Natural killer cell treated with Interleukin-12 subunit alpha and Interleukin-12 subunit beta and Interleukin-15 and Interleukin-18, amount 100 ng/mL, for 72 hours (primary cell): ENCODE data around the gene THSD7A. TPM values are rescaled to one million over a fixed set of nuclear protein-coding genes. Genes with fewer than 3 reads are reported as not detected.

Experiments
- ATAC-seq, 2 donors: fragments of 150-1000 bp; cut with Tn5 transposase in 1 of 2; sonication (Bioruptor Pico), chemical (Tn5 transposase) in 1 of 2; 2 replicates each; pipeline ENCODE4 v1.10.0; 2021
- DNase-seq: peaks from one replicate; pipeline ENCODE4 v3.0.0; 2022; ENCODE audit warnings: low spot score
- H3K27ac Mint-ChIP-seq, 2 donors: 1 replicate in 1 of 2; 2 replicates in 1 of 2; pipeline ENCODE4 v1.8.0; 2022; ENCODE audit warnings: mixed read lengths in 2 of 2, mild to moderate bottlenecking in 1 of 2, moderate library complexity in 1 of 2
- H3K27me3 Mint-ChIP-seq, 2 donors: 1 replicate in 1 of 2; 2 replicates in 1 of 2; pipeline ENCODE4 v1.8.0; 2022; ENCODE audit warnings: mixed read lengths in 2 of 2
- H3K36me3 Mint-ChIP-seq: one replicate; pipeline ENCODE4 v1.8.0; 2022; ENCODE audit warnings: mixed read lengths
- H3K4me1 Mint-ChIP-seq, 2 donors: 1 replicate in 1 of 2; 2 replicates in 1 of 2; pipeline ENCODE4 v1.8.0; 2022; ENCODE audit warnings: low read depth in 2 of 2, mixed read lengths in 2 of 2, mild to moderate bottlenecking in 1 of 2
- H3K4me3 Mint-ChIP-seq: one replicate; pipeline ENCODE4 v1.8.0; 2022; ENCODE audit warnings: mixed read lengths
- H3K9me3 Mint-ChIP-seq: 2 replicates; pipeline ENCODE4 v1.8.0; 2022; ENCODE audit warnings: mixed read lengths
- total RNA-seq, 2 donors: library from RNA; stranded (reverse); gene quantifications; one replicate each; pipeline ENCODE4 v1.2.3, GENCODE V29; 2022

Gene THSD7A
- total RNA-seq, 2 donors from 2014 or later = 0.75 TPM; not detected in 1

- ATAC-seq (no peak), DNase-seq (no peak)
- H3K36me3 Mint-ChIP-seq = no peaks in the 10 kb centered on the region
- H3K4me1 Mint-ChIP-seq = no peaks in the 10 kb centered on the region
- peaks cover 11% of the 10 kb centered on the region for H3K9me3 Mint-ChIP-seq
- H3K4me3 Mint-ChIP-seq = no peak overlapping the region
- H3K27ac Mint-ChIP-seq = no peak overlapping the region
- H3K27me3 Mint-ChIP-seq = no peaks in the 10 kb centered on the region
These were observed 346.4 kb downstream of the THSD7A start for GRCh38 chr7:11485636-11486035.

DNA sequence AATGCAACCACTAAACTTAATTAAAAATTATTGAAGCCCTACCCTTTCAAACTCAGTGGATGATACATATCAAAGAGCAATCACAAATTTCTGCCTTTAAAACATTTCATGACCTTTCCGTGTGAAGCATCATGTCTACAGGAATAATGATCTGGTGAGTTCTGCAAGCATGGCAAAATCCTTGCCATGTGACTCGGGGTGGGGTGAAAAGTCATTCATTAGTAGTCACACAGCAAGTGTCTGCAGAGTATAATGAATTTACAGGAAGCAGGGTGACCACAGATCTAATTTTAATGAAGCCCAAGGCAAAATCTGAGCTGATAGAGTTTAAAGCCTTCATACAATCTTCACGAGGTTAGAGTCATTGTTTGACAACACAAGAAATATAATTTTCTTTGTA lies 351.9 kb downstream of the THSD7A start:
- ATAC-seq (no peak), DNase-seq (no peak)
- Mint-ChIP-seq H3K4me1 (no peaks in the 10 kb centered on the region), H3K27ac (no peak overlapping the region), H3K36me3 (no peaks in the 10 kb centered on the region), H3K27me3 (no peaks in the 10 kb centered on the region), H3K4me3 (no peak overlapping the region), H3K9me3 (peaks cover 8% of the 10 kb centered on the region)

DNA sequence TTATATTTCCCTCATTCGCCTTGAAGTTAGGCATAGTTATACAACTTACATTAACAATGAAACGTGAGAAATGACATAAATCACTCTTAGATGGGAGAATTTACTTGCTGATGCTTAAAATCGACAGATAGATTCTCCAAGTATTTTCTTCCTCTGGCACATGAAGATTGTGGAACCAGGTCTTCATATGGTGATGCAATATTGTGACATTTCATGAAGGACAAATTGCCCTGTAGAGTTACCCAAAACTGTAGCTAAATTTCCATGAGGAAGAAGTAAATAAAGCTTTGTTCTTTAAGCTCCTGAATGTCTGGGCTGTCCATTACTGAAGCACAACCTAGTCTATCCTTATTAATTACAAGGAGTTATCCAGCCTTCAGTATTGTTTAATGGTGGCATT lies 353.1 kb downstream of the THSD7A start:
- no peak overlapping the region for H3K27ac Mint-ChIP-seq
- no peak for DNase-seq
- no peak overlapping the region for H3K4me3 Mint-ChIP-seq
- H3K9me3 Mint-ChIP-seq = peaks cover 4% of the 10 kb centered on the region
- no peak for ATAC-seq
- H3K4me1 Mint-ChIP-seq = no peaks in the 10 kb centered on the region
- no peaks in the 10 kb centered on the region for H3K27me3 Mint-ChIP-seq
- H3K36me3 Mint-ChIP-seq = no peaks in the 10 kb centered on the region

- ATAC-seq = no peak
- no peak for DNase-seq
- no peaks in the 10 kb centered on the region for H3K36me3 Mint-ChIP-seq
- no peaks in the 10 kb centered on the region for H3K27me3 Mint-ChIP-seq
- H3K9me3 Mint-ChIP-seq = peaks cover 3% of the 10 kb centered on the region
- no peak overlapping the region for H3K27ac Mint-ChIP-seq
- no peak overlapping the region for H3K4me3 Mint-ChIP-seq
- H3K4me1 Mint-ChIP-seq = no peaks in the 10 kb centered on the region
These were observed 353.6 kb downstream of the THSD7A start for GRCh38 chr7:11478426-11478825.

- H3K36me3 Mint-ChIP-seq = no peaks in the 10 kb centered on the region
- no peaks in the 10 kb centered on the region for H3K4me1 Mint-ChIP-seq
- H3K27ac Mint-ChIP-seq = no peak overlapping the region
- H3K9me3 Mint-ChIP-seq = peaks cover 3% of the 10 kb centered on the region
- no peak for DNase-seq
- no peak for ATAC-seq
- H3K4me3 Mint-ChIP-seq = no peak overlapping the region
- H3K27me3 Mint-ChIP-seq = no peaks in the 10 kb centered on the region
These were observed 357.0 kb downstream of the THSD7A start for GRCh38 chr7:11474902-11475585.

- Mint-ChIP-seq H3K4me3 (no peak overlapping the region), H3K4me1 (no peaks in the 10 kb centered on the region), H3K27ac (no peak overlapping the region), H3K36me3 (no peaks in the 10 kb centered on the region), H3K9me3 (peaks cover 3% of the 10 kb centered on the region), H3K27me3 (no peaks in the 10 kb centered on the region)
- ATAC-seq (no peak), DNase-seq (no peak)
These were observed 358.1 kb downstream of the THSD7A start for GRCh38 chr7:11473807-11474424.

- Mint-ChIP-seq H3K4me3 (no peak overlapping the region), H3K36me3 (no peaks in the 10 kb centered on the region), H3K27ac (no peak overlapping the region), H3K27me3 (no peaks in the 10 kb centered on the region), H3K4me1 (no peaks in the 10 kb centered on the region), H3K9me3 (peaks cover 3% of the 10 kb centered on the region)
- DNase-seq (no peak), ATAC-seq (no peak)
These were observed 358.8 kb downstream of the THSD7A start for GRCh38 chr7:11473220-11473619.

DNA sequence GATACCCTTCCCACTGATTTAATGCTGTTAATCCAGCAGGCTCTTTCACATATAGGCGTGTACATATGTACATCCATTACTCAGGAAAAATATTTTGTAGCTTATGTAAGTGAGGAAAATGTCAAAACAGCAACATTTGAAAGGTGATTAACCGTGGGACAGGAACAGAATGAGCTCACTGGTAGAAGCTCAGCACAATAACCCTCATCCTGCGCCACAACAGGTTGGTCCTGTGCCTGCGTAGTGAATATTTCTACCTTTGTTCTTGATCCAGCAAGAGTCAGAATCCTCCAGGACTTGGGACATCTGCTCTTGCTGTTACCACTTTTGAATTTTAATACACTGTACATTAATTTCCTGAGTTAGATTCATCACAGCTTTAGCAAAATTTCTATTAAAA lies 359.4 kb downstream of the THSD7A start:
- Mint-ChIP-seq H3K27me3 (no peaks in the 10 kb centered on the region), H3K4me1 (no peaks in the 10 kb centered on the region), H3K27ac (no peak overlapping the region), H3K4me3 (no peak overlapping the region), H3K9me3 (no peaks in the 10 kb centered on the region), H3K36me3 (no peaks in the 10 kb centered on the region)
- DNase-seq (no peak), ATAC-seq (no peak)

GRCh38 chr7:11471255-11471654 lies 360.7 kb downstream of the THSD7A start:
- no peak for DNase-seq
- H3K4me1 Mint-ChIP-seq = no peaks in the 10 kb centered on the region
- H3K4me3 Mint-ChIP-seq = no peak overlapping the region
- H3K36me3 Mint-ChIP-seq = no peaks in the 10 kb centered on the region
- H3K27me3 Mint-ChIP-seq = no peaks in the 10 kb centered on the region
- no peak for ATAC-seq
- H3K27ac Mint-ChIP-seq = no peak overlapping the region
- H3K9me3 Mint-ChIP-seq = no peaks in the 10 kb centered on the region

DNA sequence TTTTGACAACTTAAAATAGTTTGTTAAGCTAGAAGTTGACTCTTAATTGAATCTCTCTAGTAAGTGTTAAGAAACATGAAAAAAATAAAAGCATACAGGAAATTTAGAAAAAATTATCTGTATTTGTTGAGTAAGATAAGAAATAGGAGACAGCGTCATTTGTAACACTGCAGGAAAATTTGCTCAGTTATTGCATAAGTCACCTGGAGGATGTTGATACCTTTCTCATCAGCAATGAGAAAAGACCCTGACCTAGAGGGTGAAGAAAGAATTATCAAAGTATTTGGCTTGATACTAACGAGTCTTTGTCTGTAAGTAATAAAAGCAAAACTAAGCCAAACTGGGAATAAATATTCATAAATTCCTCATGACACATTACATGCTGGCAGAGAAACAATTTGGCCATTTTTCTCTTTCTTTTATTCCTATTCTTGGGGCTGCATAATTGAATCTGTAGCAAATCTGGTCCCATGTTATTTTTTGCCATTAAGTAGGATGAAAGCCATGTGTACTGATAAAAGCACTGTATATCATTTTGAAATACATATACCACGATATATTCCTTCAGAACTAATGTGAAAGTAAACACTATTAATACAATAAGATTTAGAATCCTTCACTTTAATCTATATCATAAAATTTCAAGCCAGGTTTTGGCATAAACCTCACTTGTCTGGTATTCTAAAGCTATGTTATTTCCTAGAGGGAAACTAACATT lies 362.8 kb downstream of the THSD7A start:
- H3K9me3 Mint-ChIP-seq = no peaks in the 10 kb centered on the region
- no peak overlapping the region for H3K4me3 Mint-ChIP-seq
- no peaks in the 10 kb centered on the region for H3K4me1 Mint-ChIP-seq
- H3K36me3 Mint-ChIP-seq = no peaks in the 10 kb centered on the region
- H3K27ac Mint-ChIP-seq = no peak overlapping the region
- no peaks in the 10 kb centered on the region for H3K27me3 Mint-ChIP-seq
- DNase-seq (no peak), ATAC-seq (no peak)

DNA sequence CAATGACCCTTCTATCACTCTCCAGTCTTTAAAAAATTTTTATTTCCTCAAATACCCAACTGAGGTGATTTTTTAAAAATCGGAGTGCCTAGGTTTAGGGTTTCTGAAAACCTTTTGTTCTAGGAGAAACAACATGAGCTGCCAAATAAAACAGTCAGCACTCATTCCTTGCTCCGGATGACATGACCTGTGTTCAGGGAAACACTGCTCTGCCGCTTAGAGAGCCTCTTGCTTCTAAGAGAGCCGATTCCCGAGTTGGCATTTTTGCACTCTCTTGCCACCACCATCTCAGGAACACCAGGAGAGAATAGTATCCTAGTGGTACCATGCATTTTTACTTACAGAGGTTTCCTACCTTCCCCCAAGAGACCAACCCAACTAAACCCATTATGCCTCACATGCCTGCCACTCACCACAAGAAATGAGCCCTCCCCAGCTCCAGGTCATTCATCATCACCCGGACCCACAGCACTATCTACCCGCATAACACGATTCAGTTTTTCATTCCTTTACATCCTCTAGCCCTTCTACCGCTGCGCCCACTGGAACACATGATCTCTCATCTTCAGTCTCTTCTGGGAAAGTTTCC lies 365.4 kb downstream of the THSD7A start:
- no peak for ATAC-seq
- H3K4me1 Mint-ChIP-seq = no peaks in the 10 kb centered on the region
- no peaks in the 10 kb centered on the region for H3K9me3 Mint-ChIP-seq
- no peak overlapping the region for H3K27ac Mint-ChIP-seq
- H3K4me3 Mint-ChIP-seq = no peak overlapping the region
- no peak for DNase-seq
- H3K36me3 Mint-ChIP-seq = no peaks in the 10 kb centered on the region
- H3K27me3 Mint-ChIP-seq = no peaks in the 10 kb centered on the region

GRCh38 chr7:11464624-11465023 lies 367.4 kb downstream of the THSD7A start:
- no peak for ATAC-seq
- no peaks in the 10 kb centered on the region for H3K27me3 Mint-ChIP-seq

GRCh38 chr7:11461946-11462345 lies 370.1 kb downstream of the THSD7A start:
- ATAC-seq (no peak), DNase-seq (no peak)
- H3K9me3 Mint-ChIP-seq = peaks cover 8% of the 10 kb centered on the region
- no peaks in the 10 kb centered on the region for H3K4me1 Mint-ChIP-seq
- no peaks in the 10 kb centered on the region for H3K36me3 Mint-ChIP-seq
- no peak overlapping the region for H3K27ac Mint-ChIP-seq
- H3K27me3 Mint-ChIP-seq = no peaks in the 10 kb centered on the region
- H3K4me3 Mint-ChIP-seq = no peak overlapping the region

More at GRCh38 chr7:11464624-11465023, 367.4 kb downstream of the THSD7A start:
- Mint-ChIP-seq H3K9me3 (no peaks in the 10 kb centered on the region), H3K4me3 (no peak overlapping the region), H3K27ac (no peak overlapping the region), H3K4me1 (no peaks in the 10 kb centered on the region), H3K36me3 (no peaks in the 10 kb centered on the region)
- no peak for DNase-seq
